ENCODE measurements around the gene SLC41A1.

The SLC41A1 gene

GRCh38 chr1:205764578-205764977, 48.4 kb downstream of the SLC41A1 start:
- in situ Hi-C loops (cut with MboI; ENCODE audit: low sequenced_read_pairs): no loop called here

DNA sequence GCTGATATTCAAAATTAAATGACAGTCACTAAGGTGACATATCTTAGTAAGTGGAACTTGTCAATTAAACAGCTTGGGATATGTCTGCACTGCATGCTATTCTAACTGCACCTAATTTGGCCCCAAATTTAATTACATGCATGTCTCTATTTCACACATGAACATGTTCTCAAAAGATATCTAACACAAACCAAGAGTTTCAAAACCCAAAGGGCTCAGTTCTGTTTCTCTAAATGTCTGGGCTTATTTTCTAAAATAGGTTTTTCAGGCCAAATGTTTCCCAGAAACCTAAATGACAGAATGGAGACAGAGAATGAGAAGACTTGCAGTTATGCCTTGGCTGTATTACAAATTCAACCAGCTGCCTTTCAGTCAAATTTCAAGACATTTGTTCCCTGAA, 49.0 kb downstream of the SLC41A1 start:
- in situ Hi-C loops (cut with MboI; ENCODE audit: low sequenced_read_pairs): no loop called here

GRCh38 chr1:205760606-205761005, 52.4 kb downstream of the SLC41A1 start:
- in situ Hi-C loops (cut with MboI; ENCODE audit: low sequenced_read_pairs): no loop called here

- in situ Hi-C loops (cut with MboI; ENCODE audit: low sequenced_read_pairs): no loop called here
These were observed 56.4 kb downstream of the SLC41A1 start for GRCh38 chr1:205756552-205756951.

DNA sequence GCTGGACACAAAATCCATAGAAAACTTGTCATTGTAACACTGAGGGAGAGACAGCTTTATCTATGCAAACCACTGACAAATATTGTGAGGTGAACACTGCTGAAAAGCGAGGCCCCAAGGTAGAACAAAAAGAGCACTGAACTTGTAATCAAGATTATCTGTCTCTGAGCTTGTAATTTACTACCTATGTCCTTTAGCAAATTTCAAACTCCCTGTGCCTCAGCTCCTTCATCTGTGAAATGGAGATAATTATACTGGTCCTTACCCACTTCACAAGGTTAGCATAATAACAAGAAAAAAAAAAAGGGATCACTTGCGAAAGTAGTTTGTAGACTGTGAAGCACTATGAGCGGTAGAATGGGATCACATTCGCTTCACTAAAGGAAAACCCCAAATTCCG, 58.1 kb downstream of the SLC41A1 start:
- in situ Hi-C loops (cut with MboI; ENCODE audit: low sequenced_read_pairs): no loop called here

GRCh38 chr1:205751036-205751651, 61.9 kb downstream of the SLC41A1 start:
- in situ Hi-C loops (cut with MboI; ENCODE audit: low sequenced_read_pairs): no loop called here

DNA sequence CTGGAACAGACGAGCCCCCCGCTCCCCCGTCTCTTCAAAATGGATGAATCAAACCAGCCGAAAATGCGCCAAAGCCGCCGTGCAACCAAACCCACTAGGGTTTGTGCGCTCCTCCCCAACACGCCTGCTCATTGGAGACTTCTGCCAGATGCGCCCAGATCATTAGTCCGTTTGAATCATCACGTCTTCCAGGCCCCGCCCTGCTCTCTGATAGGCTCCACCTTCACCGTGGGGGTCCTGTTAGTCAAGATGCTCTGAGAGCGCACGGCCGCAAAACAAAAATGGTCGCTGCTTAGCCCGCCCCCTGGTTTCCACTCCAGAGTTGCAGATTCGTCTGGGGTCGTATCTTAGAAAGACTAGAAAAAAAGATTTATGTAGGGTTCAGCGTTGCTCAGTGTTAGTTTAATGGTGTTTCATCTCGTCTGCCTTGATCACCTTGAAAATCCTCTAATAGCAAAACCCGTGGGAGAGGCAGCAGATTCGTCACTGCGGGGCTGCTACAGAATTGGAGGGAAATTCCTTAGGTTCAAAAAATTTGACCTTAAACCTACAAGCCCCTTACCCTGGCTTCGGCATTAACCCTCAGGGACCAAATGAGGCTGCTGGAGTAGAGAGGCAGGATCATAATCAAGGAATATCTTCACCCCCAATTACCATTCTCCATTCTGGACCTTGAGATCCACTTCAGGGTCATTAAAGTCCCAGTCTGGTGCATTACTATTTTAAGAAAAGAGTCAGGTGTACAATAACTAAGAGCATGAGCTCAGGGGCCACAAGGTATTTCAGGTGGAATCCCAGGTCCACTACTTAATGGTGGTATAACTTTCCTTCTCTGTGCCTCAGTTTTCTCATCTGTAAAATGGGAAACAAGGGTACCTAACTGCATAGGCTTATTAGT, 62.6 kb downstream of the SLC41A1 start, which contains the start of gene NUCKS1:
TSS of gene NUCKS1 (minus strand) at position 45 of the 898 bp plus-strand sequence. CDS start 209 bp downstream, outside the sequence.
- in situ Hi-C loops (cut with MboI; ENCODE audit: low sequenced_read_pairs): no loop called here

DNA sequence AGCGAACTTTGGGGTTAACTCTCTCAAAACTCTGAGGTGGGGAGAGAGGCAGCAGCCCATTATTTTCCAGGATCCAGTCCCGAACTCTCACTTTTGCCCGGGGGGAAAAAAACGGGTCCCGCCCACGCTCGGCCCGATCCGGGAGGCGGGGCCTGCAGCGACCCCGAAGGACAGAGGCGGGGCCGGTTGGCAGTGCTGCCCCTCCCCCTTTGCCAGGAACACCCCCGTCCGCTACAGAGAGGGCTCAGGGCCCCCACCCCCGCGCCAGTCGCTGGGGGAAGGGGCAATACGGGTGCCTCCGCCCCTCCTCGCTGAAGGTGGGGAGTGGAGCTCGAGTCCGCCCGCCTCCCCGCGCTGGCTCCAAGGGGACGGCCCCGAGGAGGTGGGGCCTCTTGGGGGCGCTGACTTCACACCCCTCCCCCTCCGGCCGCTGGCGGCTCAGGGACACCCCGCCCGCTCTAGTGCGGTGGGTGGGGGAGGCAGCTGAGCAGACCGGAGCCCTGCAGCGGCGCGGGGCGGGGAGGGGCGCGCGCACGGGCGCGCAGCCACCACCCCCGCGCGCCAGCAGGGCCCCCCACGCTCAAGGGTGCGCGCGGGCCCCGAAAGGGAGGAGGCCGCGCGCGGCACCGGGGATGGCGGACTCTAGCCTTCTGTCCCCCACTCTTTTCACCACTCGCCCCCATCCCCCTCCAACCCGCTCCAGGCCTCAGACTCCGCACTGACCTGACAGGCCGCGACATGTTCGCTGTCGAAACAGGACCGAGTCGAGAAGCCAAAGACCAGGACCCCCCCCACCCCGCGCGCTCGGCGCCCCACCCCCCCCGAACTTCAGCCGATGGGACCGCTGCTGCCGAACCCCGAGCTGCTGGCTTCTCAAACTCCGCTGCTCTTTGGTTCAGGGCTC, 63.5 kb downstream of the SLC41A1 start:
- in situ Hi-C loops (cut with MboI; ENCODE audit: low sequenced_read_pairs): no loop called here

- in situ Hi-C loops (cut with MboI; ENCODE audit: low sequenced_read_pairs): no loop called here
These were observed 64.4 kb downstream of the SLC41A1 start for GRCh38 chr1:205748403-205749233.

- in situ Hi-C loops (cut with MboI; ENCODE audit: low sequenced_read_pairs): no loop called here
These were observed 66.1 kb downstream of the SLC41A1 start for GRCh38 chr1:205746757-205747412.

- in situ Hi-C loops (cut with MboI; ENCODE audit: low sequenced_read_pairs): no loop called here
These were observed 68.6 kb downstream of the SLC41A1 start for GRCh38 chr1:205744403-205744802.

GRCh38 chr1:205743977-205744376, 69.0 kb downstream of the SLC41A1 start:
- in situ Hi-C loops (cut with MboI; ENCODE audit: low sequenced_read_pairs): no loop called here

- in situ Hi-C loops (cut with MboI; ENCODE audit: low sequenced_read_pairs): no loop called here
These were observed 71.3 kb downstream of the SLC41A1 start for GRCh38 chr1:205741681-205742080.

- in situ Hi-C loops (cut with MboI; ENCODE audit: low sequenced_read_pairs): no loop called here
These were observed 73.4 kb downstream of the SLC41A1 start for GRCh38 chr1:205739348-205740160.
